PFSK-1 (cell line): ENCODE data around the gene EYA2.

Experiments
- FOXP2 ChIP-seq: optimal IDR thresholded peaks from 2 replicates; pipeline ENCODE3; 2011; ENCODE audit warnings: borderline replicate concordance, control low read depth, inconsistent platforms; ENCODE audit not compliant: insufficient read depth; ENCODE audit errors: extremely low read length, extremely low read depth
- POLR2AphosphoS5 ChIP-seq: IDR thresholded peaks from 2 replicates; pipeline ENCODE4 v1.6.1; 2012; ENCODE audit warnings: low read depth, mild to moderate bottlenecking, control low read depth, low read length, moderate library complexity
- SIN3A ChIP-seq: IDR thresholded peaks from 2 replicates; pipeline ENCODE4 v1.6.1; 2012; ENCODE audit warnings: mild to moderate bottlenecking, low read length, moderate library complexity, borderline replicate concordance; ENCODE audit not compliant: insufficient read depth
- TAF1 ChIP-seq: IDR thresholded peaks from 2 replicates; pipeline ENCODE4 v1.6.1; 2012; ENCODE audit warnings: low read length, control low read depth, borderline replicate concordance; ENCODE audit not compliant: insufficient read depth
- TF ChIP-seq, protein P1 (sequence below), 2 experiments: IDR thresholded peaks; 2 replicates each; pipeline versions ENCODE4 v1.6.1 to v1.8.0; 2011 to 2012; ENCODE audit warnings: low read depth in 2 of 2, low read length in 2 of 2, control low read depth in 1 of 2, inconsistent platforms in 1 of 2, mild to moderate bottlenecking in 1 of 2, moderate library complexity in 1 of 2; ENCODE audit not compliant: insufficient read depth in 1 of 2

Gene EYA2

DNA sequence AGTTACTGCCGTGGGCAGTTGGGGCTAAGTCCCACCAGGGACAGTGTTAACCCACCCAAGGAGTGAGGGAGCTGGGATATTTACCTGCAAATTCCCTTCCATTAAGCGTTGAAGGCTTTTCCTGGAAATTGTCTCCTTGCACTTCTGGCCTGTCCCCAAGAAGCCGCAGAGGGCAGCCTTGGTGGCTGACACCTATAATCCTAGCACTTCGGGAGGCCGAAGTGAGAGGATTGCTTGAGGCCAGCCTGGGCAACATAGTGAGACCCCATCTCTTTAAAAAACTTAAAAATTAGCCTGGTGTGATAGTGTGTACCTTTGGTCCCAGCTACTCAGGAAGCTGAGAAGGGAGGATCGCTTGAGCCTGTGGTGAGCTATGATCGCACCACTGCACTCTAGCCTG lies 204.4 kb downstream of the EYA2 start:
- TF ChIP-seq TAF1 (no peak), POLR2AphosphoS5 (no peak), SIN3A (no peak), FOXP2 (no peak)
- TF ChIP-seq, protein P1, sequence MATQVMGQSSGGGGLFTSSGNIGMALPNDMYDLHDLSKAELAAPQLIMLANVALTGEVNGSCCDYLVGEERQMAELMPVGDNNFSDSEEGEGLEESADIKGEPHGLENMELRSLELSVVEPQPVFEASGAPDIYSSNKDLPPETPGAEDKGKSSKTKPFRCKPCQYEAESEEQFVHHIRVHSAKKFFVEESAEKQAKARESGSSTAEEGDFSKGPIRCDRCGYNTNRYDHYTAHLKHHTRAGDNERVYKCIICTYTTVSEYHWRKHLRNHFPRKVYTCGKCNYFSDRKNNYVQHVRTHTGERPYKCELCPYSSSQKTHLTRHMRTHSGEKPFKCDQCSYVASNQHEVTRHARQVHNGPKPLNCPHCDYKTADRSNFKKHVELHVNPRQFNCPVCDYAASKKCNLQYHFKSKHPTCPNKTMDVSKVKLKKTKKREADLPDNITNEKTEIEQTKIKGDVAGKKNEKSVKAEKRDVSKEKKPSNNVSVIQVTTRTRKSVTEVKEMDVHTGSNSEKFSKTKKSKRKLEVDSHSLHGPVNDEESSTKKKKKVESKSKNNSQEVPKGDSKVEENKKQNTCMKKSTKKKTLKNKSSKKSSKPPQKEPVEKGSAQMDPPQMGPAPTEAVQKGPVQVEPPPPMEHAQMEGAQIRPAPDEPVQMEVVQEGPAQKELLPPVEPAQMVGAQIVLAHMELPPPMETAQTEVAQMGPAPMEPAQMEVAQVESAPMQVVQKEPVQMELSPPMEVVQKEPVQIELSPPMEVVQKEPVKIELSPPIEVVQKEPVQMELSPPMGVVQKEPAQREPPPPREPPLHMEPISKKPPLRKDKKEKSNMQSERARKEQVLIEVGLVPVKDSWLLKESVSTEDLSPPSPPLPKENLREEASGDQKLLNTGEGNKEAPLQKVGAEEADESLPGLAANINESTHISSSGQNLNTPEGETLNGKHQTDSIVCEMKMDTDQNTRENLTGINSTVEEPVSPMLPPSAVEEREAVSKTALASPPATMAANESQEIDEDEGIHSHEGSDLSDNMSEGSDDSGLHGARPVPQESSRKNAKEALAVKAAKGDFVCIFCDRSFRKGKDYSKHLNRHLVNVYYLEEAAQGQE (IDR thresholded peaks at IDR 0.05; ENCODE audit: insufficient read depth in 1 of 2, low read depth in 2 of 2, low read length in 2 of 2): no peak

DNA sequence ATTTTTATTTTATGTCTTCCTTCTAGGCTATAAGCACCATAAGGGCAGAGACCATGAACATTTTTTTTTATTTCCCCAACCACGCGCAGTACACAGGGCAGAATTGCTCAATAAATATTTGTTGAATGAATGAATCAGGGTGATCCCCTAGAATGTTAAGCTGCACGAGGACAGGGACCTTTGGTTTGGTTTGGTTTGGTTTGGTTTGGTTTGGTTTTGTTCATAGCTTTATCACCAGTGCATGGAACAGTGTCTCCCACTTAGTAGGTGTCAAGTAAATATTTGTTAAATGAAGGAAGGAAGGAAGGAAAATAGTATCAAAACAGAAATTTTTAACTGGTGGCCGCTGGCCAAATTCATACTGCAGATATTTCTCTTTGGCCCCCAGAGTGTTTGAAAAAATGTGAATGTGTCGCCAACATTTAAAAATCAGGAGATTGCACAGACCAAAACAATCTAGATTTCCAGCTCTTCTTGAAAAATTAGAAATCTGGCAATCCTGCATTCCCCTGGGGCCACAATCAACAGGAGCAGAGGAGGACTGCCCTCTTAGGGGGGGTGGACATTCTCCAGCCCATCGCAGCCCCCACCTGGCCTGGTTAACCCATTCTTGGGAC lies 205.3 kb downstream of the EYA2 start:
- TF ChIP-seq SIN3A (no peak), FOXP2 (no peak), POLR2AphosphoS5 (no peak), TAF1 (no peak)
- TF ChIP-seq, protein P1 (IDR thresholded peaks at IDR 0.05; ENCODE audit: insufficient read depth in 1 of 2, low read depth in 2 of 2, low read length in 2 of 2): no peak

DNA sequence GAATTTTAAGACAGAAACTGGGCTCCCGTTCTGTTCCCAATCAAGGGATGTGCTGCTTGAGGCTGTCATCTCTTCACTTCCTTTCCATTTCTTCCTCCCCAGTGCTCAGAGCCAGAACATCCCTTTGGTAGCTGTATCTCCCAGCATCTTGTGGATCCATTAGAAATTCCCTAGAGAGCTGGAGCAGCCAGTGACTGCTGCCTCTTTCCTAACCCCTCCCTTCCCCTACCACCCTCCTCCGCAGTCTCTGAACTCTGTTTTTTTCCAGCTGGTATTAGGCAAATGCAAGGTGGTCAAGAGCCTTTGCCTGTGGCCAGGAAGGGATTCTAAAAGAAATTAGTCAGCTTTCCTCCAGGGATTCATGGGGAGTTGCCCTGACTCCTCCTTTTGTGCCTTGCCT lies 208.0 kb downstream of the EYA2 start:
- TF ChIP-seq POLR2AphosphoS5 (no peak), FOXP2 (no peak), SIN3A (no peak), TAF1 (no peak)
- TF ChIP-seq, protein P1 (IDR thresholded peaks at IDR 0.05; ENCODE audit: insufficient read depth in 1 of 2, low read depth in 2 of 2, low read length in 2 of 2): no peak

DNA sequence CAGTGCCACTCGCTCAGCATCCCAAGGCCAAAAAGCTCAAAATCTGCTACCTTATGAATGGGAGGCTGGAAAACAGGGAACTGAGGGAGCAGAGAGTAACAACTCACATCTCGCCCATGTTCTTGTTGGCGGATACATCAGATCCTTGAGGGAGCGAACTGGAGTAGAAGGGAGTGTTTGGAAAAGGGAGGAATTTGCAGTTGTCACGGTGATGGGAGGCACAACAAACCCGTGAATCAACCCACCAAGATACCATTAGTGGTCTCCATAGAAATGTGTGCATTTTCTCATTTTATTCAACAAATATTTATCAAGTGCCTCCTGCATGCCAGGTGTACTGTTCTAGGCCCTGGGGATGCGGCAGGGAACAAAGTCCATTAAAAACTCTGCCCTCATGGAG lies 212.1 kb downstream of the EYA2 start:
- TF ChIP-seq SIN3A (no peak), POLR2AphosphoS5 (no peak), FOXP2 (no peak), TAF1 (no peak)
- TF ChIP-seq, protein P1 (IDR thresholded peaks at IDR 0.05; ENCODE audit: insufficient read depth in 1 of 2, low read depth in 2 of 2, low read length in 2 of 2): no peak

DNA sequence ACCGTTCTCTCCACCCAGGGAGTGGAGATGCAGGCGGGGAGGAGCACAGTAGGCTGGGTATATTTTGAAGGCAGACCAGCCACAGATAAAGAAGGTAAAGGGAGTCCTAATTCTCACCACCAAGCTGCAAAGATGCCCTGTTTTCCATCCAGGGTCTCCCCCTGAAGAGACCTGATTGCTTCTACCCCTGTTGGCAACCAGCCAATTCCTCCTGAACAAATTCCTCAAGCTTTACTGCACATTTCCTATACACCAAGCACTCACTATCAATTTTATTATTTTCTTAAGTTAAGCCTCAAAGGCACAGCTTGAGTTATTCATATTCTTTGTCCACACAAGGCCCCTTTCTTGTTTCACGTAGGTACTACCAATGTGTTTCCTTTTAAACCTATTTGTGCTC lies 214.4 kb downstream of the EYA2 start:
- TF ChIP-seq, protein P1 (IDR thresholded peaks at IDR 0.05; ENCODE audit: insufficient read depth in 1 of 2, low read depth in 2 of 2, low read length in 2 of 2): no peak
- TF ChIP-seq FOXP2 (no peak), POLR2AphosphoS5 (no peak), TAF1 (no peak), SIN3A (no peak)
